Thymus (tissue), 11 donors: ENCODE results near the gene GRIP2. TPM values are rescaled to one million over a fixed set of nuclear protein-coding genes. Genes with fewer than 3 reads are reported as not detected.

Experiments
- DNase-seq, 9 donors: peaks; one replicate each; pipeline ENCODE4 v3.0.0-alpha.2; 2013; ENCODE audit warnings: low spot score in 9 of 9, low read depth in 6 of 9, missing footprints in 1 of 9
- H3K27ac ChIP-seq, 2 donors: one replicate each; pipeline ENCODE4 v1.5.1; 2013; ENCODE audit warnings: control low read depth in 1 of 2, low read depth in 1 of 2, low read length in 1 of 2, mild to moderate bottlenecking in 1 of 2, moderate library complexity in 1 of 2
- H3K27me3 ChIP-seq, 2 donors: one replicate each; pipeline ENCODE4 v1.5.1; 2013; ENCODE audit warnings: low read length in 1 of 2; ENCODE audit not compliant: control insufficient read depth in 2 of 2, insufficient read depth in 1 of 2
- H3K36me3 ChIP-seq, 2 donors: one replicate each; pipeline ENCODE4 v1.5.1; 2013; ENCODE audit warnings: low read length in 1 of 2, mild to moderate bottlenecking in 1 of 2, moderate library complexity in 1 of 2; ENCODE audit not compliant: control insufficient read depth in 2 of 2, insufficient read depth in 2 of 2
- H3K4me1 ChIP-seq, 2 donors: one replicate each; pipeline ENCODE4 v1.5.1; 2013; ENCODE audit warnings: low read length in 2 of 2; ENCODE audit not compliant: control insufficient read depth in 2 of 2, insufficient read depth in 2 of 2
- H3K4me3 ChIP-seq, 2 donors: one replicate each; pipeline ENCODE4 v1.5.1; 2013; ENCODE audit warnings: low read length in 2 of 2, control low read depth in 1 of 2, mild to moderate bottlenecking in 1 of 2
- H3K9me3 ChIP-seq, 2 donors: one replicate each; pipeline ENCODE4 v1.5.1; 2013; ENCODE audit warnings: low read length in 1 of 2, mild to moderate bottlenecking in 1 of 2; ENCODE audit not compliant: control insufficient read depth in 2 of 2, insufficient read depth in 1 of 2
- WGBS: extraction: QIAGEN DNeasy Blood & Tissue Kit; methylation state at CpG from one replicate; pipeline ENCODE4 v1.1.7; 2013; 5-methylcytosine and 5-hydroxymethylcytosine counted together
- polyA plus RNA-seq: library from polyadenylated mRNA; stranded (reverse); fragments of 200-250 nt; gene quantifications from one replicate; pipeline ENCODE4 v1.2.3, GENCODE V29; 2013
- total RNA-seq: library from RNA; stranded (reverse); fragments of 120-200 nt; gene quantifications from one replicate; pipeline ENCODE4 v1.2.4, GENCODE V29; 2013
- donor health status: healthy.

The GRIP2 gene
- total and polyA plus RNA-seq, 2 donors, result 0.14 to 0.37 TPM

GRCh38 chr3:14525685-14526631, 14.2 kb downstream of the GRIP2 start:
- Histone ChIP-seq H3K4me1 (no peaks in the 10 kb centered on the region), H3K27ac (no peak overlapping the region), H3K36me3 (no peaks in the 10 kb centered on the region), H3K9me3 (no peaks in the 10 kb centered on the region), H3K4me3 (no peak overlapping the region), H3K27me3 (no peaks in the 10 kb centered on the region)
- 89% methylated on average over 17 of the region's 17 CpGs for WGBS
- no peak for DNase-seq

DNA sequence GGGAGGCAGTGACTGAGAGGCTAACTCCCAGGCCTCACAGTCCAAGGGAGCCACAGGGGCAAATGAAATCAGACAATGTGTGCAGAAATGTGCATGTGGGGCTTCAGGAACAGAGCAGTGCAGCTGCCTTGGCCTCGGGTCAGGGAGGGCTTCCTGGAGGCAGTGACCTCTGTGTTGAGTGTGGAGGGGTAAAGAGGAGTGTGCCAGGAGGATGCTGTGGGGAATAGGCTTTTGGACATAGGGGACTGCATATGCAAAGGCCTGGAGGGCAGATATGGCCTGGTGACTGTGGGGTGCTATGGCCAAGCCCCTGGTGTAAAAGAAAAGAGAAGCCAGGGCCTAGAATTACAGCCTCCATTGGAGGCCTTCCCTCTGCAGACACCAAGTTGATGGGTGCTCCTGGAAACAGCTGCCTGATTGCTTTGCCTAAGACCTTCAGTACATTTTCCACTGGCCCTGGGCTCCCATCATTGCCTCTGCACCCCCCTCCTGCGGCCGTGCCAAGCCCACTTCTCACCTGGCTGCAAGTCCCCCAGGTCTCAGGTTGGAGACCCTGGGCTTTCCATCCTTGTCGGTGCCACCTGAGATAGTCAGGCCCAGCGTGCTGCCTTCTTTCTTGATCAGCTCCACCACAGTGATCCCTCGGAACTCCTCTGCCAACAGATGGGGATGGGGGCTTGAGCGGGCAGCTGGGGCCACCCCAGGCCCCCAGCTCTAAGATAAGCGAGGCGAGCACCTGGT, 15.1 kb downstream of the GRIP2 start:
- no peak overlapping the region for H3K4me3 ChIP-seq
- H3K27ac ChIP-seq, result no peak overlapping the region

GRCh38 chr3:14524311-14524711, 15.8 kb downstream of the GRIP2 start:
- WGBS, result 94% methylated on average over 14 of the region's 14 CpGs

More for the DNA sequence above, 15.1 kb downstream of the GRIP2 start:
- Histone ChIP-seq H3K36me3 (no peaks in the 10 kb centered on the region), H3K27me3 (no peaks in the 10 kb centered on the region), H3K4me1 (no peaks in the 10 kb centered on the region), H3K9me3 (no peaks in the 10 kb centered on the region)
- 91% methylated on average over 9 of the region's 9 CpGs for WGBS
- DNase-seq, result no peak

DNA sequence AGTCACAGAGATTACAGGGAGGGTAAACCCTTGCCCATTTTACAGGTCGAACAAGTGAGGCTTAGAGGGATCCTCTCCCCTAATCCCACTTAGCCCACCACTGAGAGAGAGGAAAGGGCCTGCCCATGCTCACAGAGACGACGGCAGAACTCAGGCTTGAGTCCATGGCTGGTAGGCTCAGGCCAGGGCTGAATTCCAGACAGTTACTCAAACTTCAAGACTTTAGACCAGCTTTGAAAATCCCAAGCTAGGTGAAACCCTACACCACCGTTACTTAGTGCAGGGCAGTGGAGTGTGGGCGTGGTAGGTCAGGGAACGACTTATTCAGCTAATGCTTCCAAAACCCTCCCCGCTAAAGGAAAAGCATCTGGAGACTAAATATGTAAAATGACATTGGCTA, 16.4 kb downstream of the GRIP2 start:
- H3K4me1 ChIP-seq, result no peaks in the 10 kb centered on the region
- no peaks in the 10 kb centered on the region for H3K36me3 ChIP-seq
- 78% methylated on average over 7 of the region's 7 CpGs for WGBS
- no peak for DNase-seq
- H3K4me3 ChIP-seq, result no peak overlapping the region
- H3K9me3 ChIP-seq, result no peaks in the 10 kb centered on the region
- no peak overlapping the region for H3K27ac ChIP-seq
- H3K27me3 ChIP-seq, result no peaks in the 10 kb centered on the region

More at GRCh38 chr3:14524311-14524711, 15.8 kb downstream of the GRIP2 start:
- H3K4me1 ChIP-seq, result no peaks in the 10 kb centered on the region
- H3K27me3 ChIP-seq, result no peaks in the 10 kb centered on the region
- H3K4me3 ChIP-seq, result no peak overlapping the region
- H3K36me3 ChIP-seq, result no peaks in the 10 kb centered on the region
- H3K27ac ChIP-seq, result no peak overlapping the region
- no peaks in the 10 kb centered on the region for H3K9me3 ChIP-seq
- no peak for DNase-seq

DNA sequence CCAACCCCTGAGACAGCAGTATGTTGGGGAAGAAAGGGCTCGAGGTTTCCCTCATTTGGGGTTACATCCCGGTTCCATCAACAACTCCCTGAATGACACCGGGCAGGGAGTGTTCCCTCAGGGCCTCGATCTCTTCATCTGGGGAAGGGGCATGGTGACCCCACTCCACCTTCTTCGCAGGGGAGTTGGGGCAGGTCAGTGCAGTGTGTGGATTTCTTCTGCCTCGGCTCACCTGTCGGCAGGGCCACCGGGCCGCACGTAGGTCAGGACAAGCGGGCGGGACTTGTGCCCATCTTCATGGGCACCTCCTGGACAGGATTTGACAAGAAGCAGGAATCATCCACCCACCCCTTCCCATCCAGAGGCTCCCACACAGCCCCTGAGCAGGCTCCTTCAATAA, 17.4 kb downstream of the GRIP2 start:
- Histone ChIP-seq H3K9me3 (no peaks in the 10 kb centered on the region), H3K4me3 (no peak overlapping the region), H3K27me3 (peaks cover 0 to under 1% of the 10 kb centered on the region in 2 donors), H3K36me3 (no peaks in the 10 kb centered on the region), H3K4me1 (no peaks in the 10 kb centered on the region), H3K27ac (no peak overlapping the region)
- no peak for DNase-seq
- WGBS, result 95% methylated on average over 12 of the region's 12 CpGs

DNA sequence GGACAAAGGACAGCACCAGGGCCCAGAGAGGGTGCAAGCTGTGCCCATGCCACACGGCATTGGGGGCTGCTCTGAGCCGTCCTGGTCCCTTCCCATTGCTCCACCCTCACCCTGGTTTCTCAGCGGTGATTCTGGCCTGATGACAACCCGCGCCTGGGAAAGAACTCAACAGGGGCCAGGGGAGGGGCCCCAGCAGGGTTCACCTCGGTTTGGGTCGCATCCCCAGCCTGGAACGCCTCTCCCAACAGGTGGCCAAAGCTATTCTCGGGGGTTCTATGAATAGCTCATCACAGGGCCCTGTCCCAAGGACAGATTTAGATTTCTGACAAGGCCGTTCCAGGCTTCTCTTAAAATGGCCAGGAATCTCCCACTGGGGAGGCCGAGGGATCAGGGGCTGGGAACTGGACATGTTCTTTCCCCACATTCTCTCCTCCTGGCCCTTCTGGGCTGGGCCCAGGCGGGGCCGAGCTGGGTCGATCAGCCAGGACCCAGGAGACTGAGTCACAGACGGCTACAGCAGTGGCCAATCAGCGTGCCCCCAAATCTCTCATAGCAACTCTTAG, 17.9 kb downstream of the GRIP2 start:
- H3K9me3 ChIP-seq, result no peaks in the 10 kb centered on the region
- peaks cover 0 to 3% of the 10 kb centered on the region in 2 donors for H3K27me3 ChIP-seq
- 88% methylated on average over 16 of the region's 16 CpGs for WGBS
- DNase-seq, result no peak
- no peak overlapping the region for H3K4me3 ChIP-seq
- no peak overlapping the region for H3K27ac ChIP-seq
- H3K4me1 ChIP-seq, result no peaks in the 10 kb centered on the region
- H3K36me3 ChIP-seq, result no peaks in the 10 kb centered on the region

DNA sequence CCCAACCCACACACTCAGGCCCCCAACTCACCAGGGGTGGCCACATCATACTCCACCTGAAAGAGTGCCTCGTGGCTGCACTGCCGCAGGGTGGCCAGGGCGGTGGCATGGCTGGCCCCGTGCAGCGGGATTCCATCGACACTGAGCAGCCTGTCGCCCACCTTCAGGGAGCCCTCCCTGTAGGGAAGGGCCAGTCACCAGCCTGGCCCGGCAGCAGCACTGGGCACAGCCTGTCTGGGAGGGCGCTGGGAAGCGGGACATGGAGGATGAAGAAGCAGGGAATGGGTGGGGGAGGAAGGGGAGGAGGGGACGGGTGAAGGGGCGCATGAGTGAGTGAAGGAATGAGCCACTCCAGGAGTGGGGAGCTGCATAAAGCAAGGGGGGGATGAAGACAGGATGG, 18.5 kb downstream of the GRIP2 start:
- no peak overlapping the region for H3K27ac ChIP-seq

DNA sequence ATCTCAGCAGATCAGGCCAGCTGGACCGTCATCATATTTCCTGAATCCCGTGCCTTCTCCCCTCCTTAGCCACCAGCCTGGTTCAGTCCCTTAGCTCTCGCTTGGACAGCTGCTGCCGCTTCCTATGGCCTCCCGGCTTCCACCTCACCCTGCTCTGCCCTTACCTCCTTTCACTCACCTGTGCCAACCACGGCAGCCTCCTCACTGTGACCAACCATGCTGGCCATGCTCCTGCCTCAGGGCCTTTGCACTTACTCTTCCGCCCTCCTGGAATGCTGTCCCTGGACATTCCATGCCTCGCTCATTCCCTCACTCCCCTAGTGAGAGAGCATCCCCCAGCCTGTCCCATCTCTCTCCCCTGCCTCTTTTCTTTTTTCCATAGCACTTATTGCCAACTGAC, 19.2 kb downstream of the GRIP2 start:
- Histone ChIP-seq H3K27ac (no peak overlapping the region), H3K9me3 (no peaks in the 10 kb centered on the region), H3K4me1 (no peaks in the 10 kb centered on the region), H3K36me3 (no peaks in the 10 kb centered on the region), H3K27me3 (peaks cover 0 to 3% of the 10 kb centered on the region in 2 donors), H3K4me3 (no peak overlapping the region)
- 92% methylated on average over 8 of the region's 8 CpGs for WGBS
- no peak for DNase-seq

More for the DNA sequence above, 18.5 kb downstream of the GRIP2 start:
- 91% methylated on average over 12 of the region's 12 CpGs for WGBS
- H3K4me3 ChIP-seq, result no peak overlapping the region
- no peak for DNase-seq
- no peaks in the 10 kb centered on the region for H3K4me1 ChIP-seq
- H3K36me3 ChIP-seq, result no peaks in the 10 kb centered on the region
- no peaks in the 10 kb centered on the region for H3K9me3 ChIP-seq
- H3K27me3 ChIP-seq, result peaks cover 0 to 3% of the 10 kb centered on the region in 2 donors

DNA sequence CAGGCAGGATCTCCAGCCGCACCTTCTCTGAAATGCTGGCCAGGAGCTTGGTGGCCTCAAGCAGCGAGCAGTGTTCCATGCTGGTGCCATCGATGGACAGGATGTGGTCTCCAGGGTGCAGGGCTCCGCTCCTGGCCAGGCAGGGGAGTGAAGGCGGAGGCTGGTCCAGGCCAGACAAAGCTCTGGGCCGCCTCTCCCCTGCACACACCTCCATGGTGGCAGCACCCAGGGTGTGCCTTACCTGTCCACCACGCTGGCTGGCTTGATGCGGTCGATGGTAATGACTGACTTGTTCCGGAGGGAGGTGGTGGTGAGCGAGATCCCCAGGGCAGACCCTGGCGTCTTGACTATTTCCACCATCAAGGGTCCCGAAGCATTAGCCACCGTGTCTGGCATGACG, 20.0 kb downstream of the GRIP2 start:
- 93% methylated on average over 15 of the region's 15 CpGs for WGBS
- Histone ChIP-seq H3K36me3 (no peaks in the 10 kb centered on the region), H3K4me3 (no peak overlapping the region), H3K27me3 (peaks cover 0 to 3% of the 10 kb centered on the region in 2 donors), H3K9me3 (no peaks in the 10 kb centered on the region), H3K4me1 (no peaks in the 10 kb centered on the region), H3K27ac (no peak overlapping the region)
- DNase-seq, result no peak
